Ureter (tissue), 1 donor: ENCODE results near the gene VWA3A. TPM values are rescaled to one million over a fixed set of nuclear protein-coding genes. Genes with fewer than 3 reads are reported as not detected.
"Not testable (repeated sequence)": the region's sequence is repeated elsewhere in the genome, so short reads cannot be mapped to it uniquely, and the experiment has no call there.

Experiments used
- DNase-seq: peaks from one replicate; pipeline ENCODE4 v3.0.0-alpha.2; 2020; ENCODE audit warnings: low spot score
- total RNA-seq: library from RNA; stranded (reverse); gene quantifications from one replicate; pipeline ENCODE4 v1.2.4, GENCODE V29; 2023
- donor health status: DM: yes; HTN: yes; CAD: no.

Gene VWA3A
- total RNA-seq, 1 donor from 2014 or later, result 0.31 TPM

DNA sequence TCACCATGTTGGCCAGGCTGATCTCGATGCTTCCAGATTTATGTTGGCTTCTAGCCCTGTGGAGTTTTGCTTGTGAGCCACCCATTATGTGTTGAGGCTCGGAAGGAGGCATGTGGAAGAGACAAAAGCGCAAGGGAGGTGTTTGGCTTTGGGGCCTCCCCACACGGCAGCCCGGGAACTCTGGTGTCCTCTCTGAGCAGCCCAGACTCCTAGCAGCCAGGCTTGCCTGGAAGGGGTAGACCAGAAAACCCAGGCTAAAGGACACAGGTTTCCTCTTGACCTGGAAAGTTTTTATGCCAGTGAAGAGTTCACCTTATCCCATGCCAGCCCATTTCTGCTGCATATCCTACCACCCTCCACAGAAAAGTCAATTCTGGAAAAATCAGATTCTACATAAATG is 91.0 kb downstream of the VWA3A start:
- DNase-seq, result no peak

DNA sequence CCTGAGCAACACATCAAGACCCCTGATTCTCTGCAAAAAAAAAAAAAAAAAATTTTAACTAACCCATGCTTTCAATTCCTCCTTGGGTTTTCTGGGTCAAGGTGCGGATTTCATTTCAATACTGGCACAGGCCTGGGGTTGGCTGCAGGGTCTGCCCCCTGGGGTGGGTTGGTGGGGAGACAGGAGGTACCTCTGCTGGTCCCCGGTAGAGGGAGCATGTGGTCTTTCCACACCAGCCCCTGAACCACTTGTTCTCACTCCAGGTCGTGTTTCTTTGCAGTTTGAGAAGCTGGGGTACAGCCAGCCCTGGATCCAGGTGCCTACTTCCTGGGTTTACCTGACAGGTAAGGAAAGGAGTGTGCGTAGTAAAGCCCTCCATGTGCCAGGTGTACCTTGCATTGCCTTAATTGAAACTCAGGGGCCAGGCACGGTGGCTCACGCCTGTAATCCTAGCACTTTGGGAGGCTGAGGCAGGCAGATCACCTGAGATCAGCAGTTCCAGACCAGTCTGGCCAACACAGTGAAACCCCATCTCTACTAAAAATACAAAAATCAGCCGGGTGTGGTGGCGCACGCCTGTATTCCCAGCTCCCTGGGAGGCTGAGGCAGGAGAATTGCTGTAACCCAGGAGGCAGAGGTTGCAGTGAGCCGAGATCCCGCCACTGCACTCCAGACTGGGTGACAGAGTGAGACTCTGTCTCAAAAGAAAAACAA is 91.7 kb downstream of the VWA3A start:
- no peak for DNase-seq

DNA sequence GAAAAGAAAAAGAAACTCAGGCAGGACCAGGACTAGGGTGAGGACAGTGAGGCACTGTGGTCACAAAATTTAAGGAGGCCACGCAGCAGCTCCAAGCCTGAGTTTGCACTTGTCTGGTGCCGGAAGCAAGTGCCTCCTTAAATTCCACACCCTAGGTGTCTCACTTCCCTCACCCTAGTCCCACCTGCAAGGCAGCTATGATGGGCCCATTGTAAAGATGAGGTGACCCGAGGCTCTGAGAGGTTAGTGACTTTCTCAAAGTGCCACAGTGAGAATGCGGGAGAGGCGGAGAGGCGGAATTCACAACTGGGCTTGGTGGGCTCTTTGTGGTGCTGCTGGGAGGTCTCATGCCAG is 92.3 kb downstream of the VWA3A start:
- no peak for DNase-seq

DNA sequence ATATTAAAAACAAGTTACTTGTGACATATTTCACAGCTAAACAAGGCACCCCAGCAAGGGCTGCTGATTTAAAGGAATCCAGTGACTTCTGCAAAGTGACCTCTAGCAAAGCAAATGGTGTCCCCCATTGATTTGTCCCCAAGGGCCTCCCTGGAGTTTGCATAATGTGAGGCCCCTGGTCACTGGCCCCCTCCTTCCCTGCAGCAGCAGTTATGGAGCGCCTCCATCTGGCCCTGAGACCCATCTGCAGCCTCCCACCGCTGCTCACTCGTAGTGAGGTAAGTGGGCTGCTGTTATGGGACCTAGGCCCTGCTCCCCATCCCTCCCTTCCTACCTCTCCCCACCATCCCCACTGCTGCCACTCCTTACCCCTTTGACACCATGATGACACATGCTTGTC is 94.2 kb downstream of the VWA3A start:
- DNase-seq, result no peak

DNA sequence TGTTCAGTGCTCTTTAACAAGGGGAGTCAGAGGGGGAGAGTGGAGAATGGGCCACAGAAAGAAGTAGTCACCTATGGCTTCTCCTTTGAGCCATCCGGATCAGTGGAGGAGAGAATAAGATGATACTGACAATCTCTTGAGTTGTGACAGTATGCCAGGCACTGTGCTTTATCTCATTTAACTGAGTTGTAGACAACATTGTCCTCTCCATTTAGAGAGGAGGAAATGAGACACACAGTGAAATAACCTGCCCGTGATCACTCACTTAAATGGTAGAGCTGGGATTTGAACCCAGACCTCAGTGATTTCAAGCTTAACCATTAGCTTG is 95.9 kb downstream of the VWA3A start:
- no peak for DNase-seq

DNA sequence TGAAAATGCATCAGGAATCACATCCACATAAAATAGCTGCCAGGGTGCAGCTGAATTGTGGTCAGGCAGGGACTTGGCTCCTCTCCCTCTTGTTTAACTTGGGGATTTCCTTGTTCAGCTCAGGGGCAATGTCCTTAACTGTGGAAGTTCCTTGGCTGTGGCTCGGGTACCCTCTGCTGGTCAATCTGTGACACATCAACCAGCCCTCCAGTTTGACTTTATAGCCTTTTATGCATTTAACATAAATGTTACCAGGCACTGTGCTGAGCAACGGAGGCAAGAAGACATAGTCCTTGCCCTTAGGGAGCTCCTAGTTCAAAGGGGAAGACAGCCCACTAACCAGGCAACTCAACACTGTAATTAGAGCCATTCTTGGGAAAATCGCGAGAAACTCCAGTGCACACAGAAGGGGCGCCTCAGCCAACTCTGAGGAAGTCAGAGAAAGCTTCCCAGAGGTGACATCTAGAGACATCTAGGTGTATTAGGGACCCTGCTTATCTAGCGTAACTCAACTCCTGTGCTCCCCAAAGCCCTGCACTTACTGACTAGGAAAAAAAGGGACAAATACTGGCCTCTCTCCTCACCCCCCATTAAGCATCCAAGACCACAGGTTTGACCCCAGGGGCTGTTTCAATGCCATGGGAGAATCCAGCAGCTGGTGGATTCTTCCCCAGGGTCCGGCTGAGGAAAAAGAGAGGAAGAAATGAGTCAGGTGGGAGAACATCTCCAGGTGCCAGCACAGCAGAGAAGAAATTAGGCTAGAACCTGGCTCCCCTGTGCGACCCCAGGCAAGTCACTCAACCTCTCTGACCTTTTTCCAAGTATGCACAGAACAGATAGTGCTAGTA is 96.5 kb downstream of the VWA3A start:
- peak; percentile 87 for DNase-seq

DNA sequence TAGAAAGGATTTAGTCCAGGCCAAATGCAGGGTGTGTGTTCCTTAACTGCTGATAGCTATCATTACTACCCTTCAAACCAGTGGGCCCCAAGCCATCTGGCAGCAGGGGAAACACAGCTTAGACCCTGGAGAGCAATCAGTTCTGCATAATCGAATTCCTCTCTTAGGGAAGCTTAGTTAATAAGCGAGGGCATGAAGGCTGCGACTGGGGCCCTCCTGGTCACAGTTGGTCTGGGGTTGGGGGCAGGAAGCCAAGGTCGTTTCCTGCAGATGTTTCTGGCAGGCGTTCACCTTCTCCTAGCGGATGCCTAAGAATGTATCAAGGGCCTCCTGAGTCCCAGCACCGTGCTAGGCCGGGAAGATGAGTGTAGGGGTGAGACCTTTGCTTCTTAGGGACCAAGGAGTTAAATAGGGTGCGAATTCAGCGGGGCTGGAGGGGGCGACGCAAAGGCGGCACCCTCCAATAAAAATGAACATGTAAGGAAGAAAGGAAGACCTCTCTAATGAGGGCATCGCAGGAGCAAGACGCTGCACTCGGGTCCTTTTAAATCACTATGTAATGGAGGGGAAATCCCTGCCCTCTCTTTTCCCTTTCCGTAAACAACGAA is 97.2 kb downstream of the VWA3A start:
- DNase-seq, result peak; percentile 67

DNA sequence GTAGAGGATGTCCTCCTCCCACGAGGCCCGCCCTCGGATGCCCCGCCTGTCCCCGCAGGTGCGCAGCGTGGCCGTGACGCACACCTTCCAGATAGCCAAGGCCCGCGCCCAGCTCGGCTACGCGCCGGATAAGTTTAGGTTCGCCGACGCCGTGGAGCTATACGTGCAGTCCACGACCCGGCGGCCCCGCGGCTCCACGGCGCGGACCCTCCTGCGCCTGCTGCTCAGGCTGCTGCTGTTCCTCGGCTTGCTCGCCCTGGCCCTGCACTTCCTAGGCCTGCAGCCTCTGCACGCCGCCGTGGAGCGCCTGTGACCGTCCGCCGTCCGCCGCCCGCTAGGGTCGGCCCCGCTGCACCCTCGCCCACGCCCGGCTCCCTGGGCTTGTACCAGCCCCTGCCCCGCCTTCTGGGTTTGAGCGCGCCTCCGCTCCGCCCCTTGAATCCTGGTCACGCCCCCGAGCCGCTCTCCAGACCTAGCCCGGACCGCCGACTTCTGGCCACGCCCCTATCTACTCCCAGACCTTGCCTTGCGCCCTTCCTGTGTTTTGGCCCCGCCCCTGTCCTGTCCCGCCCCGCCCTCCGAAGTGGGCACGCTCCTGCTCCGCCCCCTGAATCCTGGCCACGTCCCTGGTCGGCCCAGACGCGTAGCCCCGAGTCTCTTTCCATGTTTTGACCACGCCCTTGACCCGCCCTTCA is 97.9 kb downstream of the VWA3A start:
- peak; percentile 87 for DNase-seq

DNA sequence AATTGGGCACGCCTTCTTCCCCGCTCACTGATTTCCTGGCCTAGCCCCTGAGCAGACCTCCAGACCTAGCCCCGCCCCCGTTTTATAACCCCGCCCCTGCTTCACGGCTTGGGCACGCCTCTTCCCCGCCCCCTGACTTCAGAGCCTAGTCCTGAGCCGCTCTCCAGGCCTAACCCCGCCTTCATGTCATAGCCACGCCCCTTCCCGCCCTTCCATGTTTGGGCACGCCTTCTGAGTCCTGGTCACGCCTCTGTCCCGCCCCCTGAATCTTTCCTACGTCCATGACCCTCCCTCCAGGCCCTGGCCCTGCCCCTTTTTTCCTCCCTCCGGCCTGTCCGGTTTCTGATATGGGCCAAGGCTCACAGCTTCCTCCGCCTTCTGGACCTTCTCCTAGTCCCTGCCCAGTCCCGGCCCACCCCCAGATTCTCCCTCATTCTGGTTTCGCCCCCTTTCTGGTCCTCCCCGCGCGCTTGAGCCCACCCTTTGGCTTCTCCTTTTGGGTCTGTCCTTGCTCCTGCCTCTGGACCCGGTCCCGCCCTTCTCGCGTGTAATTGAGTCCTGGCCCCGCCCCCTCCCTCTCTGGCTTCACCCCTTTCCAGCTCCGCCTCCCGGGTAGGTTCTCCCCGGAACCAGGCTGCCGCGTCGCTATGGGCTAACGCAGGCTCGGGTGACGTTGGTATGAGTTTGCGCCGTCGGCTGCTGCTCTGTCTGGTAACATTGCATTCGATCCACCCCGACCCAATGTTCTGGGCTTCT is 98.6 kb downstream of the VWA3A start:
- peak; percentile 100 for DNase-seq

DNA sequence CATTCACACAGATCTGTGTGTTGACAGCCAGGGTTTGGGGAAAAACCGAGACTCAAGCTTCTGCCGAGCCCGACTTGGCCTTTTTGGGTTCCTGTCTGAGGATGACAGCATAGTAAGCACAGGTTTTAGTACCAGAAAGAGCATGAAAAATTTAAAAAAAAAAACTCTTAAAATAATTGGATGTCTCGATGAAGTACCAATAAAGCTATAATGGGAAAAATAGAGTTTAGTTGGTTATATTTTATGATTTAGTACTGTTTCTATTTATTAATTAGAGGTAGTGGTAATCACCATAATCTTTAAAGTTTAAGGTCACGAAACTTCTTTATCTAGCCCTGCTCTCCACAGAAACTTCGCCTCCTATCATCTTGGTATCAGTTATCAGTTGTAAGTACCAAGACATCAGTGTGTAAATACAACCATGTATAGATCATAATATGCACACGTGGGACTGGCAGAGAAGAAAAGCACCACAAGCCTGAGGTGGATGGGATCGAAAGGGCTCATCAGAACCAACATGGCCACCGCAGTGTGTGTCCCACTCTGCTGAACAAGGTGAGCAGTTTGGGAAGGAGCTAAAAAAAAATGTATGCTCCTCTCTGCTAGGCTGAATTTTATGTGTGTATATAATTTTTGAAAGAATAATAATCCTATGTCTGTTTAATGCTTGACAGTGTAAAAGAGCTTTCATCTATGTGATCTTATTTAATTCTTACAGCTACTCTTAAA is 99.4 kb downstream of the VWA3A start:
- DNase-seq, result peak; percentile 53

DNA sequence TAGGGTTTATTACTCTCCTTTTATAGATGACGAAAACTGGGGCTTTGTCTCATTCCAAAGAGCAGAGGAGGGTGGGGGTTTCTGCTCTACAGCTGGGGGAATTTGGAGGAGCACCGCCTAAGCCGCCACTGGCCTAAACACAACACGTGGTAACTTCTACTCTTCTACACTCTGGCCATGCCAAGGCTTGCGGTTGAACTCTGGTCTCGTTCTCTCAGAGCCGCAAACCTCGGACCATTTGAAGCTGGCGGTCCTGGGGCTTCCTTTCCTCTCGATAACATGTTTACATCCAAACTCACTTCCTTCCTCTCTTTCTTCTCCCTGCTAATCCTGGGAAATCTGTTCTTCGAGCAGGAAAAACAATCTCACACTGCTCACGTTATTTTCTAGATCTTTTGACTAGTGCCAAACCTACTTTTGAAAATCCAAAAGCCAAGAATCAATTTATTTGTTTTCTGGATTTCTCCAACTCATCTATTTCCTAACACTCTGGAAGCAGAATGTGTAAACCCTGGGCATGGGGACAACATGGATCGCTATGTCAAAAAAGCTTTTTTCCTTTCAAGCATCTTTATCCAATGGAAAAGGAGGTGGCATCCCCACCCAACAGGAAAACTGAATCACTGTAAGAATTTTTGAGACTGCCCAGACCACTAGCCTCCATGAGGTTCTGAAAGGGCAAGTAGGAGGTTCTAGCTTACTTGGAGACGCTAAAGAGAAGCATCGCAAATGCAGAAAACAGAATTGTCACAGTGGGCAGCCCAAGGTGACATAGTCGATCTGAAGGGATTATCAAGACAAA is 100.1 kb downstream of the VWA3A start:
- DNase-seq, result peak; percentile 89

DNA sequence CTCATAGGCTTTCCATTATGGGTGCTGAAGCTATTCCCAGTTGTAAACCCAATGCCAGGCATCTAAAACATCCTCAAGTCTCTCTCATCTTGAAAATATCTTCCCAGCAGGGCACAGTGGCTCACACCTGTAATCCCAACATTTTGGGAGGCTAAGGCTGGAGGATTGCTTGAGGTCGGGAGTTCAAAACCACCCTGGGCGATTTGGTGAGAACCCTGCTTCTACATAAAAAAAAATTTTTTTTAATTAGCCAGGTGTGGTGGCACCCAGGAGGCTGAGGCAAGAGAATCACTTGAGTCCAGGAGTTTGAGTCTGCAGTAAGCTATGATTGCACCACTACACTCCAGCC is 100.7 kb downstream of the VWA3A start:
- no peak for DNase-seq

DNA sequence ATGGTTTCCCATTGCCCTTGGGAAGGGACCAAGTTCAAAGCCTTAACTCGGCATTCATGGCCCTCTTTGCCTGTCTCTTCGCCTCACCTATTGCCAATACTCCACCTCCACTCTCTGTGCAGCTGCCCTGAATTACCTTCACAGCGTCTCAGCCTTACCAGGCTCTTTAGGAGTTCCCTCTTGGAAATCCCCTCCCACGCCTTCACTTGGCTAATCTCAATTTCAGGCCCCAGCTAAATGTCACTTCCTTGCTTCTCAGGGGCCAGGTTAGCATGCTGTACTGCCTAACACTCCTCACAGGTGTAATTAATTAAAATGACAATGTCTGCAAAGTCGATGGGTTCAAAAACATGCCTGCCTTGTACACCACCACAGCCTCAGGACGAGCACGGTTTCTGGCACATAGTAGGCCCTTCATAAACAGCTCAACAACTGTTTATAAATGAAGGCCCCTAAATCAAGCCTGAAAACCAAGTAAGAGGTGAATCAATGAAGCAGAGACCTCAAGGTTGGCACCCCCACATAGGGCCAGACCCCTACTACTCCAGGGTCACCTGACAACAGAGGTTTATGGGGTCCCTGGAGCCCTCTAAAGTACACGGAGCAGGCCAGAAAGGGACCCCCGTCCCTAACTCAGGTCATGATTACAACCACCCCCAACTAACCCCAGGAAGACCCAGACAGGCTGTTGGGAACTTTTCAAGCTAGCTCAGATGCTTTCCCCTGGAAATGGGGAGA is 102.5 kb downstream of the VWA3A start:
- no peak for DNase-seq

DNA sequence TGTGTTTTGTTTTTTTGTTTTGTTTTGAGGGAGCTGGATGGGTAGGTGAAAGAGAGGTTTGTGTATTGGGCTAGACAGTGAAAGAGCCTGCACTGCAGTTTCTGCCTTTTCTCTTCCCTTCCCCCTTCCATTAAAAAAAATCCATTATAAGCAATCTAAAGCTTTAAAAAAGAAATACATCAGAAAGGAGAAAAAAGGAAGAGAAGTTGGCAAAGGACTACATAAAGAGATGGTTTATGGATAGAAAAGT is 103.0 kb downstream of the VWA3A start:
- no peak for DNase-seq

DNA sequence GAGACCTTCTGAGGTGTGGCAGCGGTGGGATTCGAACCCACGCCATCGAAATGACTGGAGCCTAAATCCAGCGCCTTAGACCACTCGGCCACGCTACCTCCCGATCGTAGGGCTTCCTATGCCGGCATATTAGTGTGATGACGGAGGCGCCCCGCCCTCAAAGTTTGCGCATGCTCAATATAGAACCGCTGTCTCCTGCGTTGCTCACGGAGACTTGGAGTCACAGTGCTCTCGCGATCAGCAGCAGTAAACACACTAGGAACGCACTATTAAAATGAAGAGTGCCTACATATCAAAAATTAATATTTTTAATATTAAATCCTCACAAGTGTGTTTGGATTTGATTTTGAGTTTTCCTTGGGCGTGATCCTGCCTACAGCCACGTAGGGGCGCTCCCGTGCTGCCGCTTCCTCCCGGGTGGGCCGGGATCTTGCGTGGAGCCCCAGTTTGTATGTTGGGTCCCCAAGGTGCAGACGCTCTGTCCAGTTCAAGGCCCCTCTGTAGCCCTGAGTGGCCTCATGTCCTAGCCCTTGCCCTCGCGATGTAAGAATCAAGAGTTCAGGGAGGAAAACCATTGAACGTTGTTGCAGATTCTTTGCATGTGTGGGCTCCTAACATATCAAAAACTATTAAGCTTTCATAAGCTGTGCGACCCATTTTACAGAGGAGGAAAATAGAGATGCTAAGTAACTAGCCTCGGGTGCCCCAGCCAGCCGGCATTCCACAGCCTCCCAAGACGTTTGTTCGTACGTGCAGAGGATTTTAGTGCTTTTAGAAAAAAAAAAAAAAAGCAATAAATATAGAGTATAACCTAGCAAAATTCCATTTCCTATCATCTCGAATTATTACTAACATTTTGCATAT is 103.6 kb downstream of the VWA3A start:
- DNase-seq, result peak; percentile 94

DNA sequence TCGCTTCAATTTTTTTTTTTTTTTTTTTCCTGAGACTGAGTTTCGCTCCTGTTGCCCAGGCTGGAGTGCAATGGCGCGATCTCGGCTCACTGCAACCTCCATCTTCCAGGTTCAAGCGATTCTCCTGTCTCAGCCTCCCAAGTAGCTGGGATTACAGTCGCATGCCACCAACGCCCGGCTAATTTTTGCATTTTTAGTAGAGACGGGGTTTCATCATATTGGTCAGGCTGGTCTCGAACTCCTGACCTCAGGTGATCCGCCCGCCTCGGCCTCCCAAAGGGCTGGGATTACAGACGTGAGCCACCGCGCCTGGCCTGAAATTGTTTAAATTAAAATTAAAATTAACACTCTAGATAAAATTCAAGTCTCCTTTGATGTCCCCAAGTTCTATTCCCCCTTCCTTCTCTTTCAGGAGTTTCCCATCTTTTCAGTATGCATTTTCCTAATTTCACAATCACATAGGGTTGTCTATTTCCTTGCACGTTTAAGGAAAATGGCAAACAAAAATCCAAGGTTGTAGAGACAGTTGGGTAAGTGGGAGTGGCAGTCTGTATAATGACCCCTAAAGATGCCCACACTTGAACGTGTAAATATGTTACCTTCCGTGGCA is 104.3 kb downstream of the VWA3A start:
- not testable (repeated sequence) for DNase-seq

DNA sequence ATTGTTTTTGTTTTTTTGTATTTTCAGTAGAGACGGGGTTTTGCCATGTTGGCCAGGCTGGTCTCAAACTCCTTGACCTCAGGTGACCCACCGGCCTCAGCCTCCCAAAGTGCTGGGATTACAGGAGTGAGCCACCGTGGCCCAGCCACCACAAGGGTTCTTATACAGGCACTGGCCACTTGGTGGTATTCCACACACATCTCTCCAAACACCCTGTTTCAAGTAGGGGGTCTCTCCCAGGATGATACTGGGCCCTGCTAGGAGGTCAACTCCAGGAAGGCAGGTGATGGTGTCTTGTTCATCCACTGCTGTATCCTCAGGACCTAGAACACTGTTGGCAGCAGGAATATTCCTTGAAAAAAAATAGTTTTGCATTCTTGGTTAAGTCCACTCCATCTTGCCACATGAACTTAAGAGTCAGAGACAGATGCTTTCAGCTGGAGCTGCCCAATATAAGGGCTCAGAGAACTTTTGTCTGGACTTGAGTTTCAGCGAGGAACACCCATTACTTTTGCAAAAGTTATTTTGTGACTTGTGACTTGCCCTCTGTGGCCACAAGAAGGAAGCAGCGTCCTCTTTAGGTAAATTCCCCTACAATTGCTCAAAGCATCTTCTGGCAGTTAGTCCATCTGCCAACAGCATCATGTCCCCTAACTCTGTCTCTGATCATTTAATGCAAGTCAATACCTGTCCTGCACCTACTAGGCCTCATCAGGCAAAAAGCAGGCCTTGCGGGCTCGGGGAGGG is 106.4 kb downstream of the VWA3A start:
- no peak for DNase-seq

DNA sequence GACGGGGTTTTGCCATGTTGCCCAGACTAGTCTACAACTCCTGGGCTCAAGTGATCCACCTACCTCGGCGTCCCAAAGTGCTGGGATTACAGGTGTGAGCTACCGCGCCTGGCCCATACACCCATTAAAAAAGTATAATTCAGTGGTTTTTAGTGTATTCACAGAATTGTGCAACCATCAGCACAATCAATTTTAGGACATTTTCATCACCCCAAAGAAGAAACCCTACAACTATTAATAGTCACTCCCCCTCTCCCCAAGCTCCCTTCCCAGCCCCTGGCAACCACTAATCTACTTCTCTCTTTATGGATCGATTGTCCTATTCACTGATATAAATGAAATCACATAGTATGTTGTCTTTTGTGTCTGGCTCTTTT is 109.9 kb downstream of the VWA3A start:
- DNase-seq, result no peak
